HAP-1 (cell line): Measurements from ENCODE around the gene KNTC1.

Experiments
- DNase-seq, 2 experiments: peaks; one replicate each; pipeline ENCODE4 v3.0.0-alpha.2; 2016 to 2020; ENCODE audit warnings: low spot score in 2 of 2
- H3K27me3 ChIP-seq: fragments of 250-450 bp; sonication (Bioruptor Pico); 2 replicates; pipeline ENCODE4 v1.5.1; 2020; ENCODE audit warnings: low read depth, mild to moderate bottlenecking, moderate library complexity
- H3K36me3 ChIP-seq: fragments of 250-450 bp; sonication (Bioruptor Pico); replicated peaks from 2 replicates; pipeline ENCODE4 v1.5.1; 2020; ENCODE audit warnings: mild to moderate bottlenecking
- H3K4me1 ChIP-seq: fragments of 250-450 bp; sonication (Bioruptor Pico); 2 replicates; pipeline ENCODE4 v1.5.1; 2020; ENCODE audit warnings: mild to moderate bottlenecking
- H3K4me3 ChIP-seq: fragments of 250-450 bp; sonication (Bioruptor Pico); 2 replicates; pipeline ENCODE4 v1.5.1; 2020; ENCODE audit warnings: mild to moderate bottlenecking, moderate library complexity
- H3K9me3 ChIP-seq: fragments of 250-450 bp; sonication (Bioruptor Pico); 2 replicates; pipeline ENCODE4 v1.5.1; 2020; ENCODE audit warnings: mild to moderate bottlenecking, moderate library complexity
- in situ Hi-C: fragments of 300-500 bp; cut with MboI; formaldehyde crosslinking; loops from 3 replicates; pipeline ENCODE4 v1.14.3; 2020; ENCODE audit warnings: low sequenced_read_pairs, inconsistent platforms, mixed read lengths

KNTC1 gene

DNA sequence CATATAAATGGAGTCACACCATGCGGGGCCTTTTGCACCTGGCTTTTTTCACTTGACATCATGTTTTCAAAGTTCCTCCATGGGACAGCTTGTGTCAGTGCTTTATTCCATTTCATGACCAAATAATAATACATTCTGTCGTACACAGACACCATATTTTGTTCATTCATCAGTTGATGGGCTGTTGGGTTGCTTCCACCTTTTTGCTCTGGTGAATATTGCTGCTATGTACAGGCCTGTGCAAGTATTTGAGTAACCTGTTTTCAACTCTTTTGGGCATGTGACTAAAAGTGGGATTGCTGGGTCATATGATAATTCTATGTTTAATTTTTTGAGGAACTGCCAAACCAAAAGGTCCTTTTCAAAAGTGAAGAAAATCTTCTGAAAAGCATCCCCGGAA, 129.2 kb downstream of the KNTC1 start:
- no peak overlapping the region for H3K4me3 ChIP-seq
- in situ Hi-C loops = no loop called here
- H3K9me3 ChIP-seq = no peaks in the 10 kb centered on the region

DNA sequence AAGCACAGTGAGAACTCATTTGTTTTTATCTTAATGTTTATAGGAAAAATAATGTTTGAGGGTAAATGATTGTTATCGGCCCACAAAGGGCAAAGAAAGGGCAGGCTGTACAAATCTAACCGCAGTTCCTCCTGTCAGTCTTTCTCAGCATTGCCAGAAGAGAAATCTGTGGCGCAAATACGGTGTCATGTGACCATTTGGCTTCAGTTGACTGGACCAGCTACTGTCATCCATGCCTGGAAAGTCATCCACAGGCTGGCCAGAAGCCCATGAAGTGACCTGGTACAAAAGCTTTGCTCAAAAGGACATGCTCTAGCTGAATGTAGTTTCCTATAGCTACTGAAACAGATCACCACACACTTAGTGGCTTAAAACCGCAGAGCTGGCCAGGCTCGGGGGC, 132.5 kb downstream of the KNTC1 start:
- DNase-seq = no peak
- Histone ChIP-seq H3K4me3 (no peak overlapping the region), H3K27me3 (no peaks in the 10 kb centered on the region)

More for the DNA sequence above, 129.2 kb downstream of the KNTC1 start:
- no peak for DNase-seq
- H3K27me3 ChIP-seq = no peaks in the 10 kb centered on the region
- H3K4me1 ChIP-seq = no peaks in the 10 kb centered on the region
- H3K36me3 ChIP-seq = no peaks in the 10 kb centered on the region

GRCh38 chr12:122661246-122661645, 134.2 kb downstream of the KNTC1 start:
- Histone ChIP-seq H3K4me3 (no peak overlapping the region), H3K36me3 (no peaks in the 10 kb centered on the region), H3K9me3 (no peaks in the 10 kb centered on the region), H3K27me3 (no peaks in the 10 kb centered on the region), H3K4me1 (no peaks in the 10 kb centered on the region)
- DNase-seq = no peak
- in situ Hi-C loops = no loop called here

More for the DNA sequence above, 132.5 kb downstream of the KNTC1 start:
- no peaks in the 10 kb centered on the region for H3K36me3 ChIP-seq
- in situ Hi-C loops = no loop called here
- no peaks in the 10 kb centered on the region for H3K9me3 ChIP-seq
- H3K4me1 ChIP-seq = no peaks in the 10 kb centered on the region

DNA sequence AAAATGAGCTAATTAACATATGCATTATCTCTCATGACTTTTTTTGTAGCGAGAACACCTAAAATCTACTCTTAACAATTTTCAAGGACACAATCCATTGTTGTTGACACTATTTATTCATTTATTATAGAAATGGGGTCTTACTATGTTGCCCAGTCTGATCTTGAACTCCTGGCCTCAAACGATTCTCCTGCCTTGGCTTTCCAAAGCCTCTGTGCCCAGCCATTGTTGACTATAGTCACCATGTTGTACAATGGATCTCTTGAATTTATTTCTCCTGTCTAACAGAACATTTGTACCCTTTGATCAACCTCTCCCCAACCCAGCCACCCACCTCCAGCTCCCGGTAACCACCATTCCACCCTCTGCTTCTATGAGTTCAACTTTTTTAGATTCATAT, 134.9 kb downstream of the KNTC1 start:
- H3K4me3 ChIP-seq = no peak overlapping the region
- no peaks in the 10 kb centered on the region for H3K9me3 ChIP-seq
- DNase-seq = no peak
- H3K27me3 ChIP-seq = no peaks in the 10 kb centered on the region
- no peaks in the 10 kb centered on the region for H3K4me1 ChIP-seq
- no peaks in the 10 kb centered on the region for H3K36me3 ChIP-seq
- in situ Hi-C loops = no loop called here

DNA sequence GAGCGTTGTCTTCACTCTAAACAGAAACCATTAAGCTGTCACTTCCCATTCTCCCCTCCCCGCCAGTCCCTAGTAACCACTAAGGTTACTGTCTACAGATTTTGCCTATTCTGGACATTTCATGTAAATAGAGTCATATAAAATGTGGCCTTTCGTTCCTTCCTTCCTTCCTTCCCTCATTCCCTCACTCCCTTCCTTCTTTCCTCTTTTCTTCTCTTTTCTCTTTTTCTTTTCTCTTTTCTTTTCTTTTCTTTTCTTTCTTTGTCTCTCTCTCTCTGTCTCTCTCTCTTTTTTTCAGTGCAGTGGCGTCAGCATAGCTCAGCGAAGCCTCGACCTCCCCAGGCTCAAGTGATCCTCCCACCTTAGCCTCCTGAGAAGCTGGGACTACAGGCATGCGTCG, 138.3 kb downstream of the KNTC1 start:
- Histone ChIP-seq H3K27me3 (no peaks in the 10 kb centered on the region), H3K9me3 (no peaks in the 10 kb centered on the region), H3K4me1 (no peaks in the 10 kb centered on the region), H3K36me3 (no peaks in the 10 kb centered on the region), H3K4me3 (no peak overlapping the region)
- no peak for DNase-seq
- in situ Hi-C loops = no loop called here

GRCh38 chr12:122665759-122666158, 138.7 kb downstream of the KNTC1 start:
- Histone ChIP-seq H3K9me3 (no peaks in the 10 kb centered on the region), H3K27me3 (no peaks in the 10 kb centered on the region), H3K36me3 (no peaks in the 10 kb centered on the region), H3K4me3 (no peak overlapping the region), H3K4me1 (no peaks in the 10 kb centered on the region)
- DNase-seq = no peak
- in situ Hi-C loops = no loop called here

- Histone ChIP-seq H3K4me1 (peaks cover 4% of the 10 kb centered on the region), H3K27me3 (no peaks in the 10 kb centered on the region), H3K4me3 (no peak overlapping the region), H3K36me3 (no peaks in the 10 kb centered on the region), H3K9me3 (no peaks in the 10 kb centered on the region)
- in situ Hi-C loops = no loop called here
- no peak for DNase-seq
These were observed 141.2 kb downstream of the KNTC1 start for GRCh38 chr12:122668268-122668667.

GRCh38 chr12:122669397-122670070, 142.5 kb downstream of the KNTC1 start:
- Histone ChIP-seq H3K27me3 (no peaks in the 10 kb centered on the region), H3K4me3 (no peak overlapping the region), H3K9me3 (no peaks in the 10 kb centered on the region), H3K36me3 (no peaks in the 10 kb centered on the region), H3K4me1 (peaks cover 4% of the 10 kb centered on the region)
- in situ Hi-C loops = no loop called here
- no peak for DNase-seq

GRCh38 chr12:122672515-122672914, 145.5 kb downstream of the KNTC1 start:
- in situ Hi-C loops = no loop called here
- Histone ChIP-seq H3K27me3 (no peaks in the 10 kb centered on the region), H3K9me3 (no peaks in the 10 kb centered on the region), H3K4me3 (no peak overlapping the region), H3K36me3 (no peaks in the 10 kb centered on the region), H3K4me1 (peaks cover 4% of the 10 kb centered on the region)
- peak; percentile 46 to 56 for DNase-seq
